ENCODE measurements around the gene SH3RF3.

SH3RF3 gene

GRCh38 chr2:109341355-109342255 lies 212.6 kb downstream of the SH3RF3 start:
- DNase-seq = no peak

DNA sequence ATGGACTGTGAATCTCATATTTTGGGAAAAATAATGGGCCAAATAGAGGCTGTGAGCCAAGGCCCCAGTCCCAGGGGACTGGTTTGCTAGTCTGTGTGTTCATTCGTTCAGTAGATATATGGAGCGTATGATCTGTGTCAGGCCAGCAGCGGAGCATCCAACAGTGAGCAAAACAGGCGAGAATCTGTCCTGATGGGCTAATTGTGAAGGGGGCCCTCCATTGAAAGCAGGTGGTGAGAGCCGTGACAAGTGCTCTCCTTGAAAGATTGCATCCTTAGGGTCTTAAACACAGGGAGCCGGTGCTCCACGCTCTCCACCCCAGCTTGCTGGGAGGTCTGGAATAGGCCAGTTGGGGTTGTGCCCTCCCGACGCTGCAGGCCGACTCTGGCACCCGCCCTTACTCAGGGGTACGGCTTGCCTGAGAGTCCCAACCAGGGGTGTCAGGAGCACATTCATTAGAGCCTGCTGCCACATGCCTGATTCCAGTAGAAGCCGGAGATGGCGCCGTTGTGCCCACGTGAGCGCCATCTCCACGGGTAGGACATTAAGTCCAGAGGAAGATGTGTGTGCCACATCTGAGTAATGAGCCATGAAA lies 213.3 kb downstream of the SH3RF3 start:
- no peak for DNase-seq

GRCh38 chr2:109342930-109343329 lies 213.9 kb downstream of the SH3RF3 start:
- DNase-seq = no peak

- no peak for DNase-seq
Observed at GRCh38 chr2:109343460-109343859, 214.5 kb downstream of the SH3RF3 start.

- no peak for DNase-seq
Observed at GRCh38 chr2:109344270-109344805, 215.3 kb downstream of the SH3RF3 start.

DNA sequence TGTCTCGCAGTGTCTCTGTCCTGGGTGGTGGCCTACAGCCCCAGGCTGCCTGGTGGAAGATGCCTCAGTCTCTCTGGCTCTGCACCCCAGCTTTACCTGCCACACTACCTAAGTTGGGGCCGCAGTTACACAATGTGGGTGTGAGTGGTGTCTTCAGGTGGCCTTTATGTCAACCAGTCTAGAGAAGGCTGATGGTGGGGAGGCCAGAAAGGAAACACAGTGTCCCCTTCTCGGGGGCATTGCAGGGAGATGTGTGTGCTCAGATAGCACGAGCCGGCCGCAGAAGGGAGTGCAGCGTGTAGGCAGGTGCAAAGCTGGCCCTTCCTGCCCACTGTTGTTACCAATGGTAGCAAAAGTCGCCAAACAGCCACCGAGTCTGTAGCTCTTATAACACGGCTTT lies 216.1 kb downstream of the SH3RF3 start:
- no peak for DNase-seq

- DNase-seq = no peak
Observed at GRCh38 chr2:109345653-109346480, 216.9 kb downstream of the SH3RF3 start.

- no peak for DNase-seq
Observed at GRCh38 chr2:109346601-109347228, 217.7 kb downstream of the SH3RF3 start.

DNA sequence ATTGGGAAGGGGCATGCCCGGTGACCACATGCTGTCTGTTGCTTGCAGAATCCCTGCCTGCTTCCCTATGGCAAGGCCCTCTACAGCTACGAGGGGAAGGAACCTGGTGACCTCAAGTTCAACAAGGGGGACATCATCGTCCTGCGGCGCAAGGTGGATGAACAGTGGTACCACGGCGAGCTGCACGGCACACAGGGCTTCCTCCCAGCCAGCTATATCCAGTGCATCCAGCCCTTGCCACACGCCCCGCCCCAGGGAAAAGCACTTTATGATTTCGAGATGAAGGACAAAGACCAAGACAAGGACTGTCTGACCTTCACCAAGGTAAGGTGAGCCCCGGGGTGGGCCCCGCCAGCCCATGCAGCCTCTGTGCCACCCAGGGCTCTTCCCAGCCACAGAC lies 218.6 kb downstream of the SH3RF3 start:
- no peak for DNase-seq

DNA sequence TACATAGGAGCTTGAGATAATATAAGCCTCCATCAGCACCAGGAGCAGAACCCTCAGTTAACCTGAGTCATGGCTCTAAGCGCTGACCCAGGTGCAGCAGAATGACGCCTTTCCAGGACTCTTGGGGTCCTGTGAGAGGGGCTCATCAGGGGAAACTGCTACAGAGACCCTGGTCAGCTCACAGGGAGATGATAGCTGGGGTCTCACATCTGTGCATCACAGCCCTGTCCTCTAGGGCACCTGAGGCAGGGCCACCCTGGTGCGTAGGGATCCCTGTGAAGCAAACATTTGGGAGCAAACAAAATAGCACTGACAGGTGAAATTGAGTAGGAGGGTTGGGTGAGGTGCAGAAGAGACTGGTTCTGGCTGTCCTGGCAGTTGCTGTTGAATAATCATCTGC lies 219.2 kb downstream of the SH3RF3 start:
- DNase-seq = peak; percentile 57

DNA sequence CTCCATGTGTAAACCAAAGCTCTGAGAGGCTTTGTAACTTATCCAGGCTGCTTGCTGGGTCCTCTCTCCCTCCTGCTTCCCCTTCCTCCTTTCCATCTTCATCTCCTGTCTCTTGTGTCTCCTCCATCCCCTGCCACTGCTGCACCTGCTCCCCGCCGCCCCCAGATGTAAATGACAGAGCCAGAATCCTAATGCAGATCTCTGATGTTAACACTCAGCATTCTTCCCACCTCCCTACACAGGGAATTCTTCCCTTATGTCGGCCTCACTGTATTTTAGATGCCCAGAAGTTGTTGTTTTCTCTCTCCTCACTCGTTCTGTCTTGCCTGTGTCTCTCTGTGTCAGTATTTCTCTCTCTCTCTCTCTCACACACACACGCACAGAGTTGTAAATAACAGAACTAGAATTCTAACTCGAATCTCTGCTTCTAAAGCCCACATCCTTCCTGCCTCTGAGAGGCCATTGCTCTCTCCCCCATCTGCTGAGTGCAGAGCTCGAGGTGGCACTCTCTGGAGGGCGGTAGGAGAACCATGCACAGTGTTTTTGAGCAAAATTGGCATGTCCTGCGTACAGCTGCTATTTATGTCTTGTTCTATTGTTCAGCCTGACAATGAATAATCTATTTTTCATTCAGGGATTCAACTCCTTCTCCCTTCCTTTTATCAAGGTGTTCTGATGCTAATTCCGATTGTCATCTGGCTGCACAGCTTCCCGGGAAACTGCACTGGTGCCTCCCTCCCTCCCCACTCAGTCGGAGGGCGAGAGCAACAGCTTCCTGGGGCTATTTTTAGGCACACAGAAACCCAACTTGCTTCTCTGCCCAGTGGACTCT lies 219.9 kb downstream of the SH3RF3 start:
- peak; percentile 60 for DNase-seq

- peak; percentile 59 for DNase-seq
Observed at GRCh38 chr2:109349503-109350465, 220.8 kb downstream of the SH3RF3 start.

DNA sequence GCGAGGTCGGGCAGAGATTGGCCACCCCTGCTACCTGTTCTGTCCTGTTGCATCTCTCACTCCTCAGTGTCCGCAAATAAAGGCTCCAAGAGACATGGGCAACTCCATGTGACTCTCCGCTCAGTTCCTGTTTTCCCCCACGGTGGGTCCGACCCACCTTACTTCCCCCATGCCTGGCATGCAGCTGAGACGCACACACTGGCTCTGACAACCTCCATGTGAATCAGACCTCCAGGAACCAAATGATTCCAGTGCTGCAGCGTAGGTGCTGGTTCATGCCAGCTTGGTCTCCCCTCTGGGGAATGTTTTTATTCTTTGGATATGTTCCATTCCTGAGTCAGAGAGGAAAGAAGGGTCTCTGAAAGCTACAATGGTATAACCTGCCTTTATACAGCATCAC lies 221.5 kb downstream of the SH3RF3 start:
- DNase-seq = no peak

- peak; percentile 57 for DNase-seq
Observed at GRCh38 chr2:109351164-109351756, 222.3 kb downstream of the SH3RF3 start.

DNA sequence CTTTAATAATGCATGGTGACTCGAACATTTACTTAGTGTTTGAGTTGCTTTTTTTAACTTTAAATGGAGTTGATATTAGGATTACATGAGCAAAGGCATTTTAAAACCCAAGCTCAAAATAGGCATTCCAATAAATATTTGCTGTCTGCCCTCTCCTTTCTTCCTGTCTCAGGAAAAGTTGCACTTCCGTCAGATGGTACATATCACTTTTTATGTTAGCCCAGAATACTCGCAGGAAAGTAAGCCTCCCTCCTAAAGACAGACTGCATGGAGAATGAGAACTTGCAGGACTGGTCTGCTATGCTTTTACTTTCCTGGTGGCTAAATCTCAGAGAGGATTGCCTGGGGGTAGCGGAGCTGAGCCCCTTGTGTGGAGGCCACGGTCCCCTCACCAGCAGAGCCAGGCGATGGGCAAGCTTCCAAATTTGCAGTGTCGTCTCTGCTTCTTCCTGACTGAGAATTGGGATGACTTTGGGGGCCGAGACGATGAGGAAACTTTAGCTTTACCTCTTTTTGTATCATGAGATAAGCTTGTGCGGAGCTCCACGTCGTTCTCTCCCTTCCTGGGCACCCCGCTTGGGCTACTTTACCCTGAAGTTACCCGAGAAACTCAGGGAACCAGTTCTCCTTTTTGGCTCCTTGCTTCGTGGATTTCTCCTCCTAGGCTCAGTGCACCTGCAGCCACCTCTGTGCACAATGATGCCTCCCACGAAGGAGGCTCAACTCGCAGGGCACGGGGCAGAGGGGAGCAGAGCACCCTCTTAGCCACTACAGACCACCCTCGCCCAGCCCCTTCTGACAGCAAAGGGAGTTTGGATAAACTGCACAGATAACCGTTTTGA lies 223.3 kb downstream of the SH3RF3 start:
- DNase-seq = peak; percentile 41

- peak; percentile 42 for DNase-seq
Observed at GRCh38 chr2:109352898-109353689, 224.1 kb downstream of the SH3RF3 start.

- peak; percentile 42 for DNase-seq
Observed at GRCh38 chr2:109353806-109354745, 225.1 kb downstream of the SH3RF3 start.

All from activated CD8-positive, alpha-beta memory T cell treated with anti-CD3 and anti-CD28 coated beads for 24 hours (primary cell).